Mesenteric fat pad (tissue), 1 donor: ENCODE data around the gene LARGE1. TPM values are rescaled to one million over a fixed set of nuclear protein-coding genes. Genes with fewer than 3 reads are reported as not detected.
"Not testable (repeated sequence)": the region's sequence is repeated elsewhere in the genome, so short reads cannot be mapped to it uniquely, and the experiment has no call there.

Experiments
- DNase-seq: peaks from one replicate; pipeline ENCODE4 v3.0.0-alpha.2; 2020; ENCODE audit warnings: low spot score
- total RNA-seq: library from RNA; stranded (reverse); fragmentation: NEBNext Ultra II Directional; extraction: Animal tissue kit (Norgen Biotek cat#: 25700); gene quantifications from one replicate; pipeline ENCODE4 v1.2.1, GENCODE V29; 2021
- donor health status: DM: yes; HTN: yes; CAD: no.

The LARGE1 gene
- total RNA-seq, 1 donor from 2014 or later = 26.2 TPM

GRCh38 chr22:33569559-33569958, 350.7 kb downstream of the LARGE1 start:
- DNase-seq = no peak

- DNase-seq = no peak
These were observed 351.3 kb downstream of the LARGE1 start for GRCh38 chr22:33569018-33569417.

- not testable (repeated sequence) for DNase-seq
These were observed 353.8 kb downstream of the LARGE1 start for GRCh38 chr22:33566495-33566894.

GRCh38 chr22:33565580-33565995, 354.7 kb downstream of the LARGE1 start:
- DNase-seq = no peak

GRCh38 chr22:33564683-33565082, 355.6 kb downstream of the LARGE1 start:
- no peak for DNase-seq

- DNase-seq = no peak
These were observed 356.9 kb downstream of the LARGE1 start for GRCh38 chr22:33563220-33563964.

- DNase-seq = no peak
These were observed 357.8 kb downstream of the LARGE1 start for GRCh38 chr22:33562501-33562900.

GRCh38 chr22:33561149-33561807, 359.0 kb downstream of the LARGE1 start:
- no peak for DNase-seq

- no peak for DNase-seq
These were observed 362.4 kb downstream of the LARGE1 start for GRCh38 chr22:33557836-33558235.

- DNase-seq = no peak
These were observed 364.3 kb downstream of the LARGE1 start for GRCh38 chr22:33555814-33556522.

GRCh38 chr22:33553493-33553892, 366.8 kb downstream of the LARGE1 start:
- no peak for DNase-seq

- no peak for DNase-seq
These were observed 375.6 kb downstream of the LARGE1 start for GRCh38 chr22:33544707-33545106.

- DNase-seq = no peak
These were observed 377.6 kb downstream of the LARGE1 start for GRCh38 chr22:33542722-33543121.

- DNase-seq = no peak
These were observed 378.1 kb downstream of the LARGE1 start for GRCh38 chr22:33542153-33542552.

GRCh38 chr22:33539902-33540751, 380.1 kb downstream of the LARGE1 start:
- no peak for DNase-seq

- DNase-seq = no peak
These were observed 380.9 kb downstream of the LARGE1 start for GRCh38 chr22:33539202-33539901.

- no peak for DNase-seq
These were observed 381.9 kb downstream of the LARGE1 start for GRCh38 chr22:33538277-33538885.

GRCh38 chr22:33537059-33537458, 383.2 kb downstream of the LARGE1 start:
- DNase-seq = no peak

- DNase-seq = no peak
These were observed 384.1 kb downstream of the LARGE1 start for GRCh38 chr22:33535937-33536875.
